ENCODE data around the gene NXN. TPM values are rescaled to one million over a fixed set of nuclear protein-coding genes. Genes with fewer than 3 reads are reported as not detected.

The NXN gene
- polyA plus RNA-seq, 1 of the 3 experiments (the other 2 are of a cell fraction), result 23.9 TPM

- Histone ChIP-seq H3K27me3 (ENCODE audit: insufficient read depth) (peaks cover 70% of the 10 kb centered on the region; the same call in 1 of the 2 replicates), H3K9ac (no peak overlapping the region), H4K20me1 (ENCODE audit: insufficient read depth) (no peaks in the 10 kb centered on the region), H3K4me3 (ENCODE audit: low read depth in 2 of 2, low read length in 1 of 2) (no peak overlapping the region), H2AFZ (ENCODE audit: low read depth) (no peak overlapping the region), H3K9me3 (no peaks in the 10 kb centered on the region), H3K4me2 (no peak overlapping the region), H3K9me2 (no peaks in the 10 kb centered on the region), H3K27ac (ENCODE audit: low read depth in 2 of 2, low read length in 1 of 2) (no peak overlapping the region), H3K4me1 (ENCODE audit: control insufficient read depth in 1 of 2, insufficient read depth in 2 of 2, low read depth in 1 of 2, low read length in 1 of 2) (no peaks in the 10 kb centered on the region), H3F3A (replicated peaks; ENCODE audit: insufficient read depth) (no peaks in the 10 kb centered on the region), H3K79me2 (ENCODE audit: insufficient read depth) (no peaks in the 10 kb centered on the region), H3K36me3 (replicated peaks in 1 of 2; ENCODE audit: control insufficient read depth in 1 of 2, insufficient read depth in 2 of 2, low read length in 1 of 2) (no peaks in the 10 kb centered on the region)
- CTCF ChIA-PET, result no interaction called here
- no peak for DNase-seq
- 54% methylated on average over 13 of the region's 33 CpGs for WGBS (ENCODE audit: low lambda C conversion rate)
- TF ChIP-seq MEF2A (IDR thresholded peaks at IDR 0.05; ENCODE audit: borderline replicate concordance, low read depth) (no peak), TEAD4 (IDR thresholded peaks at IDR 0.05; ENCODE audit: borderline replicate concordance, insufficient read depth) (no peak), IRF3 (IDR thresholded peaks at IDR 0.05; ENCODE audit: low read depth, low read length) (no peak), ZBTB33 (IDR thresholded peaks at IDR 0.05; ENCODE audit: borderline replicate concordance, low read depth) (no peak), SMC3 (IDR thresholded peaks at IDR 0.05; ENCODE audit: low read depth, low read length) (no peak), CHD2 (IDR thresholded peaks at IDR 0.05; ENCODE audit: low read length, partially characterized antibody) (no peak), FOXM1 (IDR thresholded peaks at IDR 0.05; ENCODE audit: low read depth) (no peak), MXI1 (IDR thresholded peaks at IDR 0.05; ENCODE audit: low read depth, low read length) (no peak), USF1 (IDR thresholded peaks at IDR 0.05; ENCODE audit: borderline replicate concordance, low read depth) (no peak), GABPA (IDR thresholded peaks at IDR 0.05; ENCODE audit: low read depth) (no peak), EZH2phosphoT487 (IDR thresholded peaks at IDR 0.05; ENCODE audit: borderline replicate concordance, low read depth) (no peak), MAX (IDR thresholded peaks at IDR 0.05; ENCODE audit: low read depth) (no peak), USF2 (IDR thresholded peaks at IDR 0.05; ENCODE audit: borderline replicate concordance, low read depth, low read length) (no peak), TAF1 (IDR thresholded peaks at IDR 0.05; ENCODE audit: borderline replicate concordance, low read depth, low read length) (no peak), POLR2AphosphoS5 (IDR thresholded peaks at IDR 0.05; ENCODE audit: low read depth, low read length) (no peak), RFX5 (IDR thresholded peaks at IDR 0.05; ENCODE audit: low read length) (no peak), RXRA (IDR thresholded peaks at IDR 0.05; ENCODE audit: borderline replicate concordance, low read depth) (no peak), ELF1 (IDR thresholded peaks at IDR 0.05) (no peak), PBX3 (IDR thresholded peaks at IDR 0.05) (no peak), RAD21 (IDR thresholded peaks at IDR 0.05; ENCODE audit: low read length) (no peak)
- POLR2A ChIA-PET, result no interaction called here
These were observed 172.6 kb downstream of the NXN start for GRCh38 chr17:806781-807522.
